HCT116 (cell line): Measurements from ENCODE around the gene SHROOM1. TPM values are rescaled to one million over a fixed set of nuclear protein-coding genes. Genes with fewer than 3 reads are reported as not detected.

Experiments
- ATAC-seq: fragments of 200-7000 bp; cut with Tn5 transposase; 2 replicates; pipeline ENCODE4 v1.9.1; 2020; ENCODE audit warnings: mild to moderate bottlenecking, moderate library complexity
- BruUV-seq: library from RNA; stranded (reverse); fragments of 400-500 nt; replicated peaks from 2 replicates; lab custom pipeline; 2021; lab: Mats Ljungman, UMichigan
- CTCF ChIA-PET: fragments of 300-600 bp; sonication (Branson Sonifier 250); formaldehyde crosslinking; loops from one replicate; lab custom pipeline; 2021; ENCODE audit warnings: antibody characterized with exemption; lab: Charles Lee
- POLR2A ChIA-PET: fragments of 300-600, 350-600 bp; sonication (Branson Sonifier 250); formaldehyde crosslinking; loops from one replicate; lab custom pipeline; 2021; ENCODE audit warnings: antibody characterized with exemption; lab: Charles Lee
- RAD21 ChIA-PET, 2 experiments: fragments of 300-600 bp; sonication (Branson Sonifier 250); formaldehyde crosslinking; loops; one replicate each; lab custom pipeline; 2023; ENCODE audit warnings: low total read pairs in 2 of 2; ENCODE audit not compliant: uncharacterized antibody in 2 of 2, unreplicated experiment in 2 of 2, low non-redundant PET in 1 of 2; lab: Charles Lee
- DNase-seq: peaks from one replicate; pipeline ENCODE4 v3.0.0-alpha.2; 2010; ENCODE audit warnings: low read depth, low spot score
- H2AFZ ChIP-seq: fragments of 200-600 bp; shearing (Covaris generic), sonication (generic); 2 replicates; pipeline ENCODE4 v1.6.1; 2017; ENCODE audit warnings: low read depth, mixed run types, mixed read lengths, antibody characterized with exemption, low read length; ENCODE audit not compliant: poor library complexity, severe bottlenecking
- H3K27ac ChIP-seq: 2 replicates; pipeline ENCODE4 v1.5.1; 2012; ENCODE audit warnings: low read depth, low read length
- H3K27me3 ChIP-seq: fragments of 200-600 bp; sonication (generic); 2 replicates; pipeline ENCODE4 v1.6.1; 2016; ENCODE audit warnings: mixed run types, low read length, mixed read lengths; ENCODE audit not compliant: insufficient read depth
- H3K36me3 ChIP-seq, 2 experiments: fragments of 200-500 bp in 1 of 2; fragments of 200-600 bp in 1 of 2; sonication (Bioruptor generic) in 1 of 2; sonication (generic) in 1 of 2; 2 replicates each; pipeline versions ENCODE4 v1.5.1 to v1.6.1; 2014 to 2016; ENCODE audit warnings: low read length in 2 of 2, inconsistent platforms in 1 of 2, mixed read lengths in 1 of 2, mixed run types in 1 of 2; ENCODE audit not compliant: insufficient read depth in 2 of 2, control insufficient read depth in 1 of 2
- H3K4me1 ChIP-seq, 2 experiments: fragments of 200-600 bp in 1 of 2; sonication (generic) in 1 of 2; 2 replicates each; pipeline versions ENCODE4 v1.5.1 to v1.6.1; 2012 to 2017; ENCODE audit warnings: low read length in 2 of 2, inconsistent platforms in 1 of 2, mild to moderate bottlenecking in 1 of 2, mixed read lengths in 1 of 2, mixed run types in 1 of 2, moderate library complexity in 1 of 2; ENCODE audit not compliant: insufficient read depth in 2 of 2, control insufficient read depth in 1 of 2
- H3K4me2 ChIP-seq: fragments of 200-600 bp; sonication (generic); 2 replicates; pipeline ENCODE4 v1.6.1; 2017; ENCODE audit warnings: mixed run types, low read length, mixed read lengths
- H3K4me3 ChIP-seq, 2 experiments: fragments of 200-600 bp in 1 of 2; sonication (generic) in 1 of 2; replicated peaks in 1 of 2; 2 replicates each; pipeline ENCODE4 v1.5.1; 2011 to 2016; ENCODE audit warnings: low read length in 2 of 2, control low read depth in 1 of 2, low read depth in 1 of 2, mild to moderate bottlenecking in 1 of 2, mixed read lengths in 1 of 2, mixed run types in 1 of 2
- H3K79me2 ChIP-seq: fragments of 200-600 bp; sonication (generic); 2 replicates; pipeline ENCODE4 v1.6.1; 2017; ENCODE audit warnings: mild to moderate bottlenecking, mixed run types, low read length, moderate library complexity, mixed read lengths; ENCODE audit not compliant: insufficient read depth
- H3K9ac ChIP-seq: fragments of 200-600 bp; sonication (generic); 2 replicates; pipeline ENCODE4 v1.6.1; 2016; ENCODE audit warnings: low read length, mixed read lengths
- H3K9me2 ChIP-seq: fragments of 200-600 bp; sonication (generic), shearing (Covaris generic); 2 replicates; pipeline ENCODE4 v1.6.1; 2017; ENCODE audit warnings: mixed run types, mild to moderate bottlenecking, moderate library complexity; ENCODE audit not compliant: insufficient read depth
- H3K9me3 ChIP-seq, 2 experiments: fragments of 200-500 bp in 1 of 2; fragments of 200-600 bp in 1 of 2; sonication (Bioruptor generic) in 1 of 2; sonication (generic) in 1 of 2; 2 replicates each; pipeline ENCODE4 v1.6.1; 2014 to 2017; ENCODE audit warnings: low read length in 2 of 2, mixed read lengths in 2 of 2, inconsistent platforms in 1 of 2, low read depth in 1 of 2, mild to moderate bottlenecking in 1 of 2, mixed run types in 1 of 2, moderate library complexity in 1 of 2; ENCODE audit not compliant: control insufficient read depth in 1 of 2, insufficient read depth in 1 of 2
- H4K20me1 ChIP-seq: fragments of 200-600 bp; sonication (generic), shearing (Covaris generic); 2 replicates; pipeline ENCODE4 v1.6.1; 2017; ENCODE audit warnings: mixed run types, mild to moderate bottlenecking, moderate library complexity; ENCODE audit not compliant: insufficient read depth
- ATF3 ChIP-seq: IDR thresholded peaks from 2 replicates; pipeline ENCODE4 v1.6.1; 2012
- CEBPB ChIP-seq: IDR thresholded peaks from 2 replicates; pipeline ENCODE4 v1.6.1; 2012; ENCODE audit warnings: low read depth
- ELF1 ChIP-seq: IDR thresholded peaks from 2 replicates; pipeline ENCODE4 v1.6.1; 2012; ENCODE audit warnings: low read depth, borderline replicate concordance
- EZH2 ChIP-seq: fragments of 200-600 bp; sonication (generic); IDR thresholded peaks from 2 replicates; pipeline ENCODE4 v1.6.1; 2017; ENCODE audit warnings: antibody characterized with exemption, mixed run types
- EZH2phosphoT487 ChIP-seq: fragments of 200-600 bp; IDR thresholded peaks from 2 replicates; pipeline ENCODE4 v1.6.1; 2018; ENCODE audit warnings: antibody characterized with exemption, borderline replicate concordance
- JUND ChIP-seq: IDR thresholded peaks from 2 replicates; pipeline ENCODE4 v1.6.1; 2012
- MAX ChIP-seq: IDR thresholded peaks from 2 replicates; pipeline ENCODE4 v1.6.1; 2012
- POLR2A ChIP-seq: IDR thresholded peaks from 2 replicates; pipeline ENCODE4 v1.7.0; 2011; ENCODE audit warnings: borderline replicate concordance; ENCODE audit not compliant: insufficient read depth, insufficient read length; ENCODE audit errors: extremely low read depth
- RAD21 ChIP-seq: IDR thresholded peaks from 2 replicates; pipeline ENCODE4 v1.6.1; 2012; ENCODE audit warnings: low read depth, mild to moderate bottlenecking
- REST ChIP-seq: IDR thresholded peaks from 2 replicates; pipeline ENCODE4 v1.6.1; 2012; ENCODE audit warnings: low read depth
- SP1 ChIP-seq: IDR thresholded peaks from 2 replicates; pipeline ENCODE4 v1.6.1; 2012; ENCODE audit warnings: low read depth
- TCF7L2 ChIP-seq: IDR thresholded peaks from 2 replicates; pipeline ENCODE4 v1.7.0; 2011; ENCODE audit warnings: borderline replicate concordance, inconsistent platforms; ENCODE audit not compliant: insufficient read depth, insufficient read length; ENCODE audit errors: extremely low read depth
- YY1 ChIP-seq: IDR thresholded peaks from 2 replicates; pipeline ENCODE4 v1.6.1; 2011; ENCODE audit warnings: low read length, low read depth, moderate library complexity, mild to moderate bottlenecking; ENCODE audit not compliant: insufficient replicate concordance; ENCODE audit errors: extremely low read depth
- ZNF274 ChIP-seq: fragments of 200-500 bp; sonication (Bioruptor generic); IDR thresholded peaks from 2 replicates; pipeline ENCODE4 v1.6.1; 2014; ENCODE audit warnings: mild to moderate bottlenecking, low read depth, low read length, inconsistent platforms
- intact Hi-C: fragments of 100-400 bp; cut with micrococcal nuclease; formaldehyde crosslinking; loops from 2 replicates; pipeline ENCODE4 v1.10.0; 2022
- total RNA-seq: library from RNA; stranded (reverse); gene quantifications from one replicate; pipeline ENCODE4 v1.2.1, GENCODE V29; 2021; ENCODE audit not compliant: unreplicated experiment
- TF ChIP-seq, protein P1 (sequence below), 3 experiments: fragments of 200-600 bp in 1 of 3; sonication (generic) in 1 of 3; IDR thresholded peaks in 2 of 3; conservative IDR thresholded peaks in 1 of 3; 2 replicates each; pipeline ENCODE4 v1.5.1; 2012 to 2017; ENCODE audit warnings: low read depth in 2 of 3, low read length in 2 of 3, antibody characterized with exemption in 1 of 3, borderline replicate concordance in 1 of 3, control low read depth in 1 of 3, mild to moderate bottlenecking in 1 of 3, mixed read lengths in 1 of 3, mixed run types in 1 of 3, moderate library complexity in 1 of 3; ENCODE audit not compliant: insufficient read depth in 1 of 3

SHROOM1 gene
- total RNA-seq, 1 experiment from 2014 or later, result 9.5 TPM

DNA sequence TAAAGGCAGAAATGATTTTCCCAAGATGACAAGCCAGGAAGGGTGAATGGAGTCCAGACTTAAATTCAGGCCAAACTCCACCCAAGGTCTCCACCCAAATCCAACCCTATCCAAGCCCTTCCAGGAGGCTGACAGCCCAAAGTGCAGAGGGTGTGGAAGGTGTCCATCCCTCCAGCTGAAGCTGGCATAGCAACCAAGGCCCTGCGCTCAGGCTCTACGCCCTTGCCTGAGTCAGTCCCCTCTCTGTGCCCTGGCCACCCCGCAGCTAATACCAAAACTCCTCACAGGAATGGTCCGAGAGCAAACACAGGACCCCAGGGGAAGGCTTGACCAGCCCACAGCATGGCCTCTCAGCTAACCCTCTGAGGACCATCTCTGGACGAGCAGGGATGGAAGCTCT is 55.6 kb downstream of the SHROOM1 start:
- intact Hi-C loops, result no loop called here
- DNase-seq (no peak), ATAC-seq (no peak)
- peaks cover 15% of the 10 kb centered on the region for H3K79me2 ChIP-seq
- no peak overlapping the region for H3K4me2 ChIP-seq
- no peaks in the 10 kb centered on the region for H3K9me2 ChIP-seq
- POLR2A ChIA-PET, result no interaction called here
- H3K9me3 ChIP-seq, result no peaks in the 10 kb centered on the region
- no peaks in the 10 kb centered on the region for H3K27me3 ChIP-seq
- no peak overlapping the region for H3K27ac ChIP-seq
- TF ChIP-seq MAX, result no peak
- TF ChIP-seq TCF7L2, result no peak
- TF ChIP-seq RAD21, result no peak
- no TSS peak for BruUV-seq
- CTCF ChIA-PET, result no interaction called here
- no peaks in the 10 kb centered on the region for H4K20me1 ChIP-seq
- no peaks in the 10 kb centered on the region for H3K36me3 ChIP-seq
- H3K9ac ChIP-seq, result no peak overlapping the region
- RAD21 ChIA-PET, result no interaction called here
- no peak overlapping the region for H2AFZ ChIP-seq
- H3K4me3 ChIP-seq, result no peak overlapping the region
- peaks cover 12 to 24% of the 10 kb centered on the region in 2 experiments for H3K4me1 ChIP-seq

- no peak for DNase-seq
- CTCF ChIA-PET, result no interaction called here
- TF ChIP-seq EZH2 (no peak), ATF3 (no peak), YY1 (no peak), ELF1 (no peak), MAX (no peak), CEBPB (no peak), EZH2phosphoT487 (no peak), SP1 (no peak), JUND (no peak), ZNF274 (no peak), TCF7L2 (no peak), POLR2A (no peak), REST (no peak)
- TF ChIP-seq, protein P1, sequence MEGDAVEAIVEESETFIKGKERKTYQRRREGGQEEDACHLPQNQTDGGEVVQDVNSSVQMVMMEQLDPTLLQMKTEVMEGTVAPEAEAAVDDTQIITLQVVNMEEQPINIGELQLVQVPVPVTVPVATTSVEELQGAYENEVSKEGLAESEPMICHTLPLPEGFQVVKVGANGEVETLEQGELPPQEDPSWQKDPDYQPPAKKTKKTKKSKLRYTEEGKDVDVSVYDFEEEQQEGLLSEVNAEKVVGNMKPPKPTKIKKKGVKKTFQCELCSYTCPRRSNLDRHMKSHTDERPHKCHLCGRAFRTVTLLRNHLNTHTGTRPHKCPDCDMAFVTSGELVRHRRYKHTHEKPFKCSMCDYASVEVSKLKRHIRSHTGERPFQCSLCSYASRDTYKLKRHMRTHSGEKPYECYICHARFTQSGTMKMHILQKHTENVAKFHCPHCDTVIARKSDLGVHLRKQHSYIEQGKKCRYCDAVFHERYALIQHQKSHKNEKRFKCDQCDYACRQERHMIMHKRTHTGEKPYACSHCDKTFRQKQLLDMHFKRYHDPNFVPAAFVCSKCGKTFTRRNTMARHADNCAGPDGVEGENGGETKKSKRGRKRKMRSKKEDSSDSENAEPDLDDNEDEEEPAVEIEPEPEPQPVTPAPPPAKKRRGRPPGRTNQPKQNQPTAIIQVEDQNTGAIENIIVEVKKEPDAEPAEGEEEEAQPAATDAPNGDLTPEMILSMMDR (IDR thresholded peaks at IDR 0.05 in 2 of 3, conservative IDR thresholded peaks at IDR 0.05 in 1 of 3; ENCODE audit: borderline replicate concordance in 1 of 3, insufficient read depth in 1 of 3, low read depth in 2 of 3, low read length in 2 of 3), result no peak
These were observed 56.0 kb downstream of the SHROOM1 start for GRCh38 chr5:132774406-132774805.

More at GRCh38 chr5:132774406-132774805, 56.0 kb downstream of the SHROOM1 start:
- intact Hi-C loops, result no loop called here
- Histone ChIP-seq H3K4me1 (peaks cover 12 to 24% of the 10 kb centered on the region in 2 experiments), H4K20me1 (no peaks in the 10 kb centered on the region), H3K9me3 (no peaks in the 10 kb centered on the region), H3K27me3 (no peaks in the 10 kb centered on the region), H3K4me3 (no peak overlapping the region), H2AFZ (no peak overlapping the region), H3K4me2 (no peak overlapping the region), H3K79me2 (peaks cover 17% of the 10 kb centered on the region), H3K36me3 (no peaks in the 10 kb centered on the region), H3K9ac (no peak overlapping the region), H3K27ac (no peak overlapping the region), H3K9me2 (no peaks in the 10 kb centered on the region)
- ChIA-PET POLR2A (no interaction called here), RAD21 (no interaction called here)
- ATAC-seq, result no peak
- no TSS peak for BruUV-seq
